GM19455 (cell line): ENCODE measurements around the gene AGPAT4.
"Not testable (repeated sequence)": the region's sequence is repeated elsewhere in the genome, so short reads cannot be mapped to it uniquely, and the experiment has no call there.

Experiments used
- ATAC-seq: cut with Tn5 transposase; IDR thresholded peaks from one replicate; pipeline ENCODE4 v1.9.1; 2021; ENCODE audit not compliant: unreplicated experiment

The AGPAT4 gene

GRCh38 chr6:161207200-161207599, 66.7 kb downstream of the AGPAT4 start:
- ATAC-seq = no peak

GRCh38 chr6:161204866-161205557, 68.8 kb downstream of the AGPAT4 start:
- no peak for ATAC-seq

GRCh38 chr6:161200610-161201370, 73.1 kb downstream of the AGPAT4 start:
- no peak for ATAC-seq

- ATAC-seq = no peak
These were observed 74.0 kb downstream of the AGPAT4 start for GRCh38 chr6:161199850-161200249.

GRCh38 chr6:161198783-161199460, 74.9 kb downstream of the AGPAT4 start:
- no peak for ATAC-seq

GRCh38 chr6:161198176-161198575, 75.7 kb downstream of the AGPAT4 start:
- no peak for ATAC-seq

- no peak for ATAC-seq
These were observed 78.5 kb downstream of the AGPAT4 start for GRCh38 chr6:161195386-161195785.

GRCh38 chr6:161194374-161194773, 79.5 kb downstream of the AGPAT4 start:
- no peak for ATAC-seq

GRCh38 chr6:161192636-161193411, 81.0 kb downstream of the AGPAT4 start:
- no peak for ATAC-seq

- no peak for ATAC-seq
These were observed 82.2 kb downstream of the AGPAT4 start for GRCh38 chr6:161191671-161192070.

GRCh38 chr6:161191007-161191406, 82.9 kb downstream of the AGPAT4 start:
- ATAC-seq = no peak

- ATAC-seq = no peak
These were observed 84.0 kb downstream of the AGPAT4 start for GRCh38 chr6:161189891-161190290.

GRCh38 chr6:161188547-161189465, 85.1 kb downstream of the AGPAT4 start:
- ATAC-seq = no peak

- ATAC-seq = no peak
These were observed 87.6 kb downstream of the AGPAT4 start for GRCh38 chr6:161186173-161186769.

- no peak for ATAC-seq
These were observed 92.7 kb downstream of the AGPAT4 start for GRCh38 chr6:161181121-161181520.

- ATAC-seq = not testable (repeated sequence)
These were observed 95.7 kb downstream of the AGPAT4 start for GRCh38 chr6:161178155-161178554.

GRCh38 chr6:161176428-161176827, 97.4 kb downstream of the AGPAT4 start:
- ATAC-seq = not testable (repeated sequence)

- ATAC-seq = not testable (repeated sequence)
These were observed 101.1 kb downstream of the AGPAT4 start for GRCh38 chr6:161172769-161173168.

- no peak for ATAC-seq
These were observed 102.7 kb downstream of the AGPAT4 start for GRCh38 chr6:161171207-161171606.

- ATAC-seq = no peak
These were observed 104.2 kb downstream of the AGPAT4 start for GRCh38 chr6:161169696-161170095.
